CD4-positive, alpha-beta T cell treated with Interleukin-2 at 100 ng/mL for 4 hours (primary cell): ENCODE results near the gene STX1B.
A peak's percentile ranks its signal among the peaks of the same experiment; 100 is the strongest.

ENCODE experiments used
- DNase-seq: peaks from one replicate; pipeline ENCODE4 v3.0.0-alpha.2; 2020; ENCODE audit warnings: low spot score

The STX1B gene

DNA sequence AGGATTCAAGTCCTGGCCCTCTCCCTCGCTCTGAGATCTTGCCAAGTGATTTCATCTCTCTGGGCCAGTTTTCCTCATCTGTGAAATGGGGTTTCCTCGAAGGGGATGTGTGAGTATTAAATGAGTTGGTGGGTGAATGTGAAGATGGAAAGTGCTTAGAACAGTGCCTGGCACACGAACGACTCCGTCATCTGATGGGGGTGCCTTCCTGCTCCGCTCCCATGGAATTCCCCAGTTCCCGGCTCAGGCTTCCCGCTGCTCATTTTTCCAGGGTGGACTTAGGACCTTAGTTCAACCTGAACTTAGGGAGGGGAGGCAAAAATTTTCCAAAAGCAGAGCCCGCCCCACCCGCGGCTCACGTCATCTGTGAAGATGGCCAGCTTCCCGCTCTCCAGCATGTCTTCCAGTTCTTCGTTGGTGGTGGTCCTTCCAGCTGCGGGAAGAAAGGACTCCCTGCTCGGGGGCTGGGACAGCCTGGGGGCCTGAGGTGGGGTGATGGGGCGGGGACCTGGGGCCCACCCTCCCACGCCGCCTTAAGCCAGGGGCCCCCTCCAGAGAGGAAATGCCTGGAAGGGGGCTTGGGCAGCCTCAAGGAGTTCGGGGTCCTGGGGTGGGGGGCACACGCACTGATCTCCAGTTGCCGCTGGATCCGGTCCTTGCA is 14.0 kb downstream of the STX1B start:
- no peak for DNase-seq

DNA sequence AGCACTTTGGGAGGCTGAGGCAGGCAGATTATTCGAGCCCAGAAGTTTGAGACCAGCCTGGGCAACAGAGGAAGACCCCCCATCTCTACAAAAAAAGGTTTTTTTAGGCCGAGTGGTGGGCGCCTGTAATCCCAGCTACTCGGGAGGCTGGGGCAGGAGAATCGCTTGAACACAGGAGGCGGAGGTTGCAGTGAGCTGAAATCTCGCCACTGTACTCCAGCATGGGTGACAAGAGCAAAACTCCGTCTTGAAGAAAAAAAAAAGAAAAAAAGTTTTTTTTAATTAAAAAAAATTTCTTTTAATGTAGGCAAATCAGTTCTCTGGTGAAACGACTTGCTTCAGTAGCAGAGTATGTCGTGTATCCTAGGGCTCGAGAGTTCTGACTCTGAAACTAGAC is 14.5 kb downstream of the STX1B start:
- DNase-seq = no peak

DNA sequence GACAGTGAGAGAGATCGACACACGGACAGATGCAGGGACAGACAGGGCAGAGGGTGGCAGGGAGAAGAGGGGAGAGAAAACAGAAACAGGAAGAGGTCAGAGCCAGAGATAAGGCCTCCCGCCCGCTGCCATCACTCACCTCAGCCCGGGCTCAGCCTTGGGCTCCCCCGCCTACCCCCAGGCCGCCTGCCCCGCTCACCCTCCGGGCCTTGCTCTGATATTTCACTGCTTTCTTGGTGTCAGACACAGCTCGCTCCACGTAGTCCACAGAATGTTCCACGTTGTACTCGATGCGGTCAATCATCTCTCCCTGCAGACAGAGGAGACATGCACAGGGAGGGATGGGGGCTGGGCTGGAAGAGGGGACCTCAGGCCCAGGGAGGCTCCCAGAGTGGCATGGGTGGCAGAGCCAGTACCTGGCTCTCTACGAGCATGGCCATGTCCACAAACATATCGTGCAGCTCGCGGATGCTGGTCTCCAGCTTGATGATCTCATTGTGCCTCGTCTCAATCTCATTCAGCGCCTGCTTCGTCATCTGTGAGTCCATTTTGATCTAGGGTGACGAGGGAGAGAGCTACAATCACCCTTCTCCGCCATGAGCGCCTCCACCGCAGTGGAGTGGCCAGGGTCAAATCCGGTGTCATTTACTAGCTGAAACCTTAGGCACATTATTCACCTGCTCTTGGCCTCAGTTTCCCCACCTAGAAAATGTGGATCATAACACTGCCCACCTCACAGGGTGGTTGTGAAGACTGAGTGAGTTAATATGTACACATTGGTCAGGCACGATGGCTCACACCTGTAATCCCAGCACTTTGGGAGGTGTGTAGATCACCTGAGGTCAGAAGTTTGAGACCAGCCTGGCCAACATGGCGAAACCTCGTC is 17.3 kb downstream of the STX1B start:
- no peak for DNase-seq

DNA sequence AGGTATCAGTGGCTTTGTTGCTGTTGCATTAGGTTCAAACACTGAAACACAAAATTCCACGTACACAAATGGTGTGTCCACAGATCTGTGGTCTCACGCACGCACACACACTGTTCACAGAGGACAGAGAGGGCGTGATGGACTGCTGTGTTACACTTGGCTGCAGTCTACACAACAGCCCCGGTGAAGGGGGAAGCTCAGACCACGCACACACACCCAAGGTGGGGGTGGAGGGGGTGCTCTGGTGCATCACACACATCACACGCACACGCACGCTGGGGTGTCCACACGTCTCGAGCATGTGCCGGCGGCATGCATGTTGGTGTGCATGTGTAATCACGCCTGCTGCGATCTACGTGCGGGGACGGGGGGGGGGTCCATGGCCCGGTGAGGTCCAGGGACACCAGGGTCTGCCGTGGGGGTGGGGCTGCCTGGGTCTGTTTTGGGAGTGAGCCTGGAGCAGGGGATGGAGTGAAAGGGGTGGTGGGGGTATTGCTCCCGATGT is 18.1 kb downstream of the STX1B start:
- DNase-seq = no peak

DNA sequence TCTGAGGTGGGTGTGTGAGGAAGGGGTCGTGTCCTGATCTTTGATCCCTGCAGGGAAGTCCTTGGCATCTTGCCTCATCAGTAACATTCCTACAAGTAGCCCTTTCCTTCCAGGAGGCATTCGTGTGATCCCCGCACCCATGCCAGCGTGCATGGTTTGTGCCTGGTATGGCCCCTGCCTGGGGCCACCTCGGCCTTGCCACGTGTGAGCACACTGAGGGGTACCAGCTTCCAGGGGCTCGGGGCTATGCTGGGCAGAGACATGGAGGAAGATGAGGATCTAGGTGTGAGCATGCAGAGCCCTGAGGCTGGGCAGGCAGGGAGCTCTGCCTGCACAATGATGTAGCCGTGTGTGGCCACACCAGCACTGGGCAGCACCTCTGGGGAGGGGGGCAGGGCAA is 19.4 kb downstream of the STX1B start:
- DNase-seq = no peak

DNA sequence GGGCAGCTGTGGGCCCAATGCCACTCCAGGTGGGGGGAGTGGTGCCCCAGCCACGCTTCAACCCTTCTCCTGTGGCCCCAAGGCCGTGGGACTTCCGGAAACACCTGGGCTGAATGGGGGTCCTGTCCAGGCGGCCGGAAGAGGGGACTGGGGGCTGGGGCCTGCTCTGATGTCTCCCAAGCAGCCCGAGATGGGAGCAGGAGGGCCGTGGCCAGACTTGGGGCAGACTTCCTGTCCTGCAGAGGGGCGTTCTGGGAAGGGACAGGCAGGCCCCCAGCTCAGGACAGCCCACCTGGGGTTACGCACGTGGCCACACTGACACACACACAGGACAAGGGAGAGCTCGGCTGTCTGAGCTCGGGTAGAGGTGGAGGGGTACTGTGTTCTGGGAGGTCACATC is 20.3 kb downstream of the STX1B start:
- no peak for DNase-seq

DNA sequence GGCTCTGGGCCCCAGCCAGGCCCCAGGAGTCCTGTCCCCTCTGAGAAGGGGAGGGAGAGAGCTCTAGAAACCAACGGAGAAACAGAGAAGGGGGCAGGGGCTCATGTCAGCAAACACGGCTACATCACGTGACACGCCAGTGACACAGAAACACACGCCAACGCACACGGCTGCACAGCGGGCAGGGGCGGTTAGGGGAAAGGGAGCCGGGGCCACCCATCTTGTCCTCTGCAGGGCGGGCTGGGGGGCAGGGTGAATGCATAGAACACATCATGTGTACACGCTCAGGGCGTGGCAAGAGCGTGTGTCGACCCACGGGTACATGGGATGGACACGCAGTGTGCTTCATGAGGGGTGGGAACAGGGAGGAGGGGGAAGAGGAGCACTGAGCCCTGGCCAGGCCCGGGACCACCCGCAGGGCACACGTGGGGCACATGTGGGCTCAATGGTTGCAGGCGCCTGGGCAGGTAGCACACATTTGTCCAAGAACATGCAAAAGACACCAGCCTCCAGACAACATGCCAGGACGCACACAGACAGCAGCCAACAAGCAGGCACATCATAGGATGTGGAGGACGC is 20.9 kb downstream of the STX1B start:
- DNase-seq = no peak

DNA sequence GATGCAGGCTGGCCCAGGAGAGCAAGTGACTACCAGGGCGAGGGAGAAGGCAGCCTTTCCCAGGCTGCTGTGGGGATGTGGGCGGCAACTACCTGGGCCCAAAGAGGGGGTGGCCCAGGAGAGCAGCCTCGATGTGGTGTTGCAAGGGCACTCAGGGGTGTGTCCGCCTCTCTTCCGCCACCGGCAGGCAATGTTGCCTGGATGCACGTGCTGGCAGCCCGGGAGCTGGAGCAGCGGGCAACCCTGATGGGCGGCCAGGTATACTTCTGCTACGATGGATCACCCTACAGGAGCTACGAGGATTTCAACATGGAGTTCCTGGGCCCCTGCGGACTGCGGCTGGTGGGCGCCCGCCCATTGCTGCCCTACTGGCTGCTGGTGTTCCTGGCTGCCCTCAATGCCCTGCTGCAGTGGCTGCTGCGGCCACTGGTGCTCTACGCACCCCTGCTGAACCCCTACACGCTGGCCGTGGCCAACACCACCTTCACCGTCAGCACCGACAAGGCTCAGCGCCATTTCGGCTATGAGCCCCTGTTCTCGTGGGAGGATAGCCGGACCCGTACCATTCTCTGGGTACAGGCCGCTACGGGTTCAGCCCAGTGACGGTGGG is 22.8 kb downstream of the STX1B start:
- DNase-seq = no peak

DNA sequence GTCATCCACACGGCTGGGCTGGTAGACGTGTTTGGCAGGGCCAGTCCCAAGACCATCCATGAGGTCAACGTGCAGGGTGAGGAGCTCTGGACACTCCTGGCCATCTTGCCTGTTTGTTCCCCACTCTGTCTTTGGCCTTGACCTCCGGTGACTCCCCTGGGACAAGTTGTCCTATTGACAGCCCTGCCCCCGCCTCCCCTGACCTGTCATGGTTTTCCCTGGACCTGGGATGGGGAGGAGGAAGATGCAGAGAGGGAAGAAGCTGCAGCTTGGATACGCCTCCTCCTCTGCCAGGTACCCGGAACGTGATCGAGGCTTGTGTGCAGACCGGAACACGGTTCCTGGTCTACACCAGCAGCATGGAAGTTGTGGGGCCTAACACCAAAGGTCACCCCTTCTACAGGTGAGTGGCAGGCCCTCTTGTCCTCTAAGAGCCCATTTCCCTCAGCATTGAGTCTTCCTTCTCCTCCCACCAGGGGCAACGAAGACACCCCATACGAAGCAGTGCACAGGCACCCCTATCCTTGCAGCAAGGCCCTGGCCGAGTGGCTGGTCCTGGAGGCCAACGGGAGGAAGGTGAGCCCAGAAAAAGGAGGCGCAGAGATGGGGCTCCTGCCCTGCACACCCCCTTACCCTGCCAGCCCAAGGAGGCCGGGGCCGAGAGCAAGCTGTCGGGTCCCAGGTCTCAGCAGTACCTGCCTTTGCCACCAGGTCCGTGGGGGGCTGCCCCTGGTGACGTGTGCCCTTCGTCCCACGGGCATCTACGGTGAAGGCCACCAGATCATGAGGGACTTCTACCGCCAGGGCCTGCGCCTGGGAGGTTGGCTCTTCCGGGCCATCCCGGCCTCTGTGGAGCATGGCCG is 24.1 kb downstream of the STX1B start:
- DNase-seq = no peak

DNA sequence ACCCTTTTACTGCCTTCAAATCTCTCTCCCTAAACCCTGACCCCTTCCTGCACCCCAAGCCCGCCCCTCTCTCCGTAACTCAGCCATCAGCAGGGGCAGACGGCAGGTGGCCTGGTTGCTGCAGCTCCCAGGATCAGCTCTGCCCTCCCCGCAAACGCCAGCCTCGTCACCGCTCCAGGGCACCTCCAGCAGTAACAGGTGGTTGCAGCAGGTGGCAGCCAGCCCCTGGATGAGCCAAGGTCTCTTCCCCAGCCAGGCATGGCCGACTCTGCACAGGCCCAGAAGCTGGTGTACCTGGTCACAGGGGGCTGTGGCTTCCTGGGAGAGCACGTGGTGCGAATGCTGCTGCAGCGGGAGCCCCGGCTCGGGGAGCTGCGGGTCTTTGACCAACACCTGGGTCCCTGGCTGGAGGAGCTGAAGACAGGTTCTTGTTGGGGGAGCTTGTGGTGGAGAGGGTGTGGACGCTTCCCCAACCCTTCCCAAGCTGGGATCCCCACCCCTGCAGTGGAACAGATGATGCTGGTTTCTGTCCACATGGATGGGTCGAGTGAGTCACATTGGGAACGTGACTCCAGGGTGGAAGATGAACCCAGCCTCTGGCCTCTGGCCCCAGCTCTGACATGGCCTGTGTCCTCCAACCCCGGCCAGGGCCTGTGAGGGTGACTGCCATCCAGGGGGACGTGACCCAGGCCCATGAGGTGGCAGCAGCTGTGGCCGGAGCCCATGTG is 24.9 kb downstream of the STX1B start:
- DNase-seq = no peak

DNA sequence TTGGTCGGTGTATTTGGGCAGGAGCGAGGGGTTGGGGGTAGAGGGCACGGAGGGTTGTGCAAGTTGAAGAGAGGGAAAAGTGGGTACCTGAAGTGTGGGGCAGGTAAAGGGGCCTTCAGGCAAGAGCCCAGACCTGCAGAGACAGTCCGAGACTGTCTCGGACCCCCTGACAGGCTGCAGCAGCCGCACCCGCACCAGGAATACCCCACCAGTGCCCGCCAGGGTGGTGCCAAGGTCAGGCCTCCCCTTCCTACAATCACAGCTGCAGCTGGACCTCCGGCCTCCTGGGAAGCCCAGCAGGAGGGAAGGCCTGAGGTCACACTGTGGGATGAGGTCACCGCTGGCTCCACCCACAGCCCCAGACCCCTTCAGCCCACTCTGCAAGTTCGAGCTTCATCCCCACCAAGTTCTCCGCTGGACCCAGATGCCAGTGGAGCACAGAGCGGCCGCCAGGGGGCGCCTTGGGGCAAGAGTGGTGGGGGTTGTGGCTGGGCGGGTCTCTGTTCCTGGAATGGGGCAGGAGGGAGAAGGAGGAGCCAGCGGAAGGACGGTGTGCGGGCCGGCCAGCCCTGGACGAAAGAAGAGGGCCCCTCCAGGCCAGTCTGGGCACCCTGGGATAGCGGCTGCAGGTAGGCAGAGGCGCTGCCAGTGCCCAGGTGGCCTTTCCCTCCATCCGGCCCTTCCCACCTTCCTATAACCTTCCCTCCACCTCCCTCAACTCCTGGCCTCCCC is 25.6 kb downstream of the STX1B start, which contains the start of gene HSD3B7:
TSS of gene HSD3B7 (plus strand) at position 539 of the 732 bp plus-strand sequence. CDS start 452 bp downstream, outside the sequence.
- DNase-seq = peak; percentile 79

DNA sequence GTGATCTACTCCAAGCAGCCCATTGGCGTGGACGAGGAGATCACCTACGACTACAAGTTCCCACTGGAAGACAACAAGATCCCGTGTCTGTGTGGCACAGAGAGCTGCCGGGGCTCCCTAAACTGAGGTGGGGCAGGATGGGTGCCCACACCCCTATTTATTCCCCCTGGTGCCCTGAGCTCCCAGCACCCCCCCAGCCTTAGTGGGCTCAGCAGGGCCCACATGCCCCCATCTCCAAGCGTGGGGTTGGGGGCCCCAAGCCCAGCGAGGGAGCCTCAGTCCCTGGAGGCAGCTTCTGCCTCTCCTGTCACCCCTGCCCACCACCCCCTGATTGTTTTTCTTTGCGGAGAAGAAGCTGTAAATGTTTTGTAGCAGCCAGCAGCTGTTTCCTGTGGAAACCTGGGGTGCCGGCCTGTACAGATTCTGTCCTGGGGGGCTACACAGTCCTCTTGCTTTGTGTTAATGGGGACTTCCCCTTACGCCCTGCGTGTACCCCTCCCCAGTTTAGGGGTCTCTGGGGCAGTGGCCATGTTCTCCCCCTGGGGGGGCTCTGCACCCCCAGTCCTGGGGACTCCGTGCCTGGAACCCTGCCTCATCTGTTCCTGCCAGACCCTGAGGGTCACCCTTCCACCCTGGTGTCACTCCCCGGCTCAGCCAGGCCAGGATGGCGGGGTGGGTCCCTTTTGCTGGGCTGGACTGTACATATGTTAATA is 26.4 kb downstream of the STX1B start:
- DNase-seq = no peak

DNA sequence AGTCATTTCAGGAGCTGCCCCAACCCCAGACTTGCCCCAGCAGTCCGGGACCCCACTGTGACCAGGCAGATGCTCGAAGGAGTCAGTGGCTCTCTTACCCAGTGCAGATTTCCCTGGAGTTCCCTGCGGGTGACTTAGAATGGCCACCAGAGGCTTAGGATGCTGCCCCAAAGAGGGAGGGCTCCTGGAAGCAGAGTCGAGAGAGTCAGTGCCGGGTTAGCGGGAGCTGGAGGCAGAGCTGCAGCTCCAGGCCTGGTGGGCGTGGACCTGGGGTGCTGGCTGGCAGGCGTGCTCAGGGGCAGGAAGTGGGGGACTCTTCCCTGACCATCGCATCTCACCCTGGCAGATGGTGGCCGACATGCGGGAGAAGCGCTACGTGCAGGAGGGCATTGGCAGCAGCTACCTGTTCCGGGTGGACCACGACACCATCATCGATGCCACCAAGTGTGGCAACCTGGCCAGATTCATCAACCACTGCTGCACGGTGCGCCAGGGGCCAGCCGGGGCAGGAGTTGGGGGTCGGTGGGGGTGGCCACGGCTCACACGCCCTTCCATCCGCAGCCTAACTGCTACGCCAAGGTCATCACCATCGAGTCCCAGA is 27.0 kb downstream of the STX1B start:
- DNase-seq = no peak

DNA sequence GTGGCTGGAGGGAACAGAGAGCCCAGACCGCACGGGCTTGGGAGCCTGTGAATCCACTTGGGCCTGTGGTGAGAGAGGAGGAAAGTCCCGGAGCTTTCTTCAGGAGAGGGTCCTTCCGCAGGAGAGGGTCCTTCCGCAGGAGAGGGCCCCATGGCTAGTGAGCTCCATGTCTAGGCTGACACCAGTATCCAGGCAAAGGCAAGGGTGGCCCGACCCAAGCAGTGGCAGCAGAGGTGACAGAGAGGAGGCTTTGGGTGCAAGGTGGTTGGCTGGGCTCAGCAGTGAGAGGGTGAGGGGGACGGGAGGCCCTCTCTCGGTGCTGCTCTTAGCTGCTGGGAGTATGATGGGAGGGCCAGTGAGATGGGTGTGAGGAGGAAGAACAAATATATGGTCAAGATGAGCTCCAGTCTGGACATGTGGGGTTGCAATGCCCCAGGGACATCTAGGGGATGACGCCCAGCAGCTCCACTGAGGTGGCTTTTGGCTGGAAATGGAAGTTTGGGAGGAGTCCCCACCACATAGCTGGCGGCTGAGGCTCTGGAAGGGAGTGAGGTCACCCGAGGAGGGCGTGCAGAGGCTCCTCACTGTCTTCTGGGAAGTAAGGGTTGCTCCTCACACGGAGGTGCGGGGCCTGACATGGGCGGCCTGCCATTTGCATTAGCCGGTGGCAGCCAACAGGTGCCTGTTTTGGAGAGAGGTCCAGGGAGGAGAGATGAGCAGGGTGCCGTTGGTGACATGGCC is 27.7 kb downstream of the STX1B start:
- no peak for DNase-seq

DNA sequence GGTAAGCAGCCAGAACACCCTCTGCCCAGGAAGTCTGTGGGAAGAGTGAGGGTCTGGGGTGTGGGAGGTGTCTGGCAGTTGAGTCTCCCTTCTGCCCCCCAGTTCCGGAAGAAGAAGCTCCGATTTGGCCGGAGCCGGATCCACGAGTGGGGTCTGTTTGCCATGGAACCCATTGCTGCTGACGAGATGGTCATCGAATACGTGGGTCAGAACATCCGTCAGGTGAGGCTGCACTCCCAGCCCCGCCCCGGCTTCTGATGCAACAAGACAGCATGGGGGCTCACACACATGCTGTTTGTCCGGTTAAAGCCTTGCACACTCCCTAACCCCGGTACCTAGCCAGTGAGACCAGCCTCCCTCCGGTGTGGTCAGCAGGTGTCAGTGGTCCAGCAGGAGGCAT is 29.5 kb downstream of the STX1B start:
- DNase-seq = no peak

DNA sequence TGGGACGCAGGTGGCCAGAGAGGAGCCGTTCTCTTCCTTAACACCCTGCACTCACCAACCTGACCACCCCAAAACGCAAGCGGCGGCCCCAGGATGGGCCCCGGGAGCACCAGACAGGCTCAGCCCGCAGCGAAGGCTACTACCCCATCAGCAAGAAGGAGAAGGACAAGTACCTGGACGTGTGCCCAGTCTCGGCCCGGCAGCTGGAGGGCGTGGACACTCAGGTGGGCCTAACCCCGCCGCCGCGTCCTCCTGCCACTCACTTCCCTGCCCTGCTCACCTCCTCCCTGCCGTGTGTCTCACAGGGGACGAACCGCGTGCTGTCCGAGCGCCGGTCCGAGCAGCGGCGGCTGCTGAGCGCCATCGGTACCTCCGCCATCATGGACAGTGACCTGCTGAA is 30.0 kb downstream of the STX1B start:
- DNase-seq = no peak

DNA sequence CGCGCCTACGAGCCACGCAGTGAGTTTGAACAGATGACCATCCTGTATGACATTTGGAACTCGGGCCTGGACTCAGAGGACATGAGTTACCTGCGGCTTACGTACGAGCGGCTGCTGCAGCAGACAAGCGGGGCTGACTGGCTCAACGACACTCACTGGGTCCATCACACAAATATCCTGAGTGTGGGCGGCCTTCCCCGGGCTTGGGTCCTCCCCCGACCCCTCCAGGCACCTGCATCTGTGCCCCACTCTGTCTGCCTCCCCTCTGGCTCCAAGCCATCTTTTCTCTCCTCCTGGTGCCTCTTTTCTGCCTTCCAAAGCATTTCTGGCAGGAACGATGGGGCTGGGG is 30.4 kb downstream of the STX1B start:
- no peak for DNase-seq
